NCI-H2029 treated with DMSO at 0.1 percent for 48 hours (cell line): Measurements from ENCODE around the gene PTPRT.
"Not testable (repeated sequence)": the region's sequence is repeated elsewhere in the genome, so short reads cannot be mapped to it uniquely, and the experiment has no call there.

ENCODE experiments used
- DNase-seq: peaks from one replicate; lab custom pipeline; 2025; lab: John Stamatoyannopoulos, UW

The PTPRT gene

DNA sequence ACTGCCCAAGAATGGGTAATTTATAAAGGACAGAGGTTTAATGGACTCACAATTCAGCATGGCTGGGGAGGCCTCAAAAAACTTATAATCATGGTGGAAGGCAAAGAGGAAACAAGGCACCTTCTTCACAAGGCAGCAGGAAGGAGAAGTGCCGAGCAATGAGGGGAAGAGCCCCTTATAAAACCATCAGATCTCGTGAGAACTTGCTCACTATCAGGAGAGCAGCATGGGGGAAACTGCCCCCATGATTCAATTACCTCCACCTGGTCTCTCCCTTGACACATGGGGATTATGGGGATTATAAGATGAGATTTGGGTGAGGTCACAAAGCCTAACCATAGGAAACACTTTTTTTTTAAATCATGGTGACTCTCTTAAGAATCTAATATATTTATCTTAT lies 278.9 kb downstream of the PTPRT start:
- DNase-seq, result not testable (repeated sequence)

DNA sequence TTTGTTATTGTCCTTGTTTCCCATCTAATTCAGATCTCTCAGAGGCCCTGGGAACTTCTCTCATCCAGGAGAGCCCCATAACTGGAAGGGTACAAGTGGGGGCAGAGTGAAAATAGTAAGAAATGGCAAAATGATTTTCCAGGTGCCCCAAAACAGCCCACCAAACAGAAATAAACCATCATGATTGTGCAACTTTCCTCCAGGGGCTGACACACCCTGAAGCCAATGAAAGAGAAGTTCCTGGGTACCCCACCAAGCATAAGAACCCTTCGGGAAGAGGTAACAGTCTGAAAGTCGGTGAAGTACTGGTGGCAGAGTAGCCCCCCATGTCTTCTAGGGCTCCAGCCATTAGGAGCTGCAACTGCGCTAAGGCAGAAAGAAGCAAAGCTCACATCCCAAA lies 282.0 kb downstream of the PTPRT start:
- no peak for DNase-seq

DNA sequence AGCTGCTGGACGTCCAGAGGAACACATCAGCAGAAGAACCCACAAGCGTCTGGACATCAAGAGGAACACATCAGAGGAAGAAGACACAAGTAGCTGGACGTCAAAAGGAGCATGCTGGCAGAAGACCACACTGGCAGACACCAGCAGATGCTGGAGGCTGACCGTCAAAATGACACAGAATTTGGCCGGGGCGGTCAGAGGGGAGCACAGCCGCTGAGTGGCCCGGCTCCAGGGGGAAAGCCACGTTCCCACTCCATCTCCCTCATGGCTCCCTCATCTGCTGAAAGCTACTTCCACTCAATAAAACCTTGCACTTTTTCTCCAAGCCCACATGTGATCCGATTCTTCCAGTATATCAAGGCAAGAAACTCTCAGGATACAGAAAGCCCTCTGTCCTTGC lies 283.6 kb downstream of the PTPRT start:
- DNase-seq, result no peak

DNA sequence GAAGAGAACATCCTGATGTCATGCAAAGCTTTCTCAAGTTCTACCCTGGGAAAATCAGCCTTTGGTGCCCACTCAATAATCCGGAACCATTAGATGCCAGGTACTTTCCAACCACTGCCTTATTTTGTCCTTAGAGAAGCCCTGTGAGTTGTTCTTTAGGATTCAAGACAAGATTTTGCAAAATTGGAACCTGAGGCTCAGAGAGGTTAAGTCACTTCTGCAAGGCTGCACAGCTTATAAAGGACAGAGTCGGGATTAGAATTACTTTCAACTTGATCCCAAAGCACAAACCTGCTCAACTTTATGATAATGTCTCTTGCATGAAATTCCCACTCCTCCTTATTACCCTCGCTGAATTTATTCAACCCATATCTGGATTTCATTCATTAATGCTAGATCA lies 287.2 kb downstream of the PTPRT start:
- DNase-seq, result no peak

DNA sequence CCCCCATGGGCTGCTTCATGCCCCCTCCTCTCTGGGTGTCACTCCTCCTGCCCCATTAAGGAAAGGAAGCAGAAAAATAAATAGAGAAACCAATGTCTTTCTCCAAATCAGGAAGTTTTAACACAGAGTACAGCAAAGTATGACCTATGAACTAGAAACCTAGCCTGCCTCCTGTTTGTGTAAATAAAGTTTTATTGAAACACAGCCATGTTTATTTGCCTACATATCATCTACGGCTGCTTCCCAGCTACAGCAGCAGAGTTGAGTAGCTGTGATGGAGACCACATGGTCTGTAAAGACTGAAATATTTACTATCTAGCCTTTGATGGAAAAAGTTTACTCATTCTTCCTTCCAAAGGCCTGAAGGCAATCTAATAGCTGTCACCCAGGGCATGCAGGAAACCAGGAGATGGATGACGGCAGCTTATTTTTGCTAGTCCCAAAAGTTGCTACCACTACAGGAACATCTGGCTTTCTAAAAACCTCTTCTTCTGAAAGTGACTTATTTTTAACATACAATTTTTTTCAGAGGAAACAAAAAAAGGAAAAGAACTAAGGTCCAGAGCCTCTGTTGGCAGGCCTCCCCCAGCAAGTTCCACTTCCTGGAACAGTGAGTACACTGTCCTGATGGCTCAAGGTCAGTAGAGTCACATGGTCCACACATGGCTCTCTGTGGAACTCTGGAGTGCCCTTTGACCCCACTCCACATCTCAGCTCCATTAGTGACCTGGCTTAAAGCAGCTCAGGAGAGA lies 287.8 kb downstream of the PTPRT start:
- no peak for DNase-seq

DNA sequence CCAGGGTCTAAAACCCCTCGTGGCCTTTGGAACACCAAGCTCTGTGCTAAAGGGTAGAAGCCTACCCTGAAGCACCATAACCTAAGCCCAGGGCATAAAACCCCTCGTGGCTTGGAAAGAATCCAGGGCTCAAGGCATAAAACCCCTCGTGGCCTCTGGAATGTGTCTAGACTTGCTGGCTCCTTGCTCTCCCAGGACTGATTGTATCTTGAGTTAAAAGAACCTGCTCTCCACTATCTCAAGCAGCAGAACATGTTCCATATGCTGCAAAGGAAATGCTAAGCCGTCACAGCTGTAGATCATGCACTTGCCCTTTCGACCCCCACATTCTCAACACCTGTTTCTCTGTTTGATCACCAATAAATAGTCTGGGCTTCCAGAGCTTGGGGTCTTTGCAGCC lies 288.9 kb downstream of the PTPRT start:
- DNase-seq, result not testable (repeated sequence)

DNA sequence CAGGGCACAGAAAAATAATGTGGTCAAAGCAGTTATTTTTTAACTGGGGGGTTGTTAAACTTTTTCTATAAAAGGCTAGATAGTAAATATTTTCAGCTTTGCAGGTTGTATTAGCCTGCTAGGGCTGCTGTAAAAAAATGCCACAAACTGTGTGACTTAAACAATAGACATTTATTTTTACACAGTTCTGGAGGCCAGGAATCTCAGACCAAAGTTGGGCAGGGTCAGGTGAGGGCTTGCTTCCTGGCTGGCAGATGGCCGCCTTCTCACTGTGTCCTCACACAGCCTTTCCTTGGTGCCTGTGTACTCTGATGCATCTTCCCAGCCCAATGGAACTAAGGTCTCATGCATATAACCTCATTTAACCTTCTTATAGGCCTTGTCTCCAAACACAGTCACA lies 294.7 kb downstream of the PTPRT start:
- no peak for DNase-seq

DNA sequence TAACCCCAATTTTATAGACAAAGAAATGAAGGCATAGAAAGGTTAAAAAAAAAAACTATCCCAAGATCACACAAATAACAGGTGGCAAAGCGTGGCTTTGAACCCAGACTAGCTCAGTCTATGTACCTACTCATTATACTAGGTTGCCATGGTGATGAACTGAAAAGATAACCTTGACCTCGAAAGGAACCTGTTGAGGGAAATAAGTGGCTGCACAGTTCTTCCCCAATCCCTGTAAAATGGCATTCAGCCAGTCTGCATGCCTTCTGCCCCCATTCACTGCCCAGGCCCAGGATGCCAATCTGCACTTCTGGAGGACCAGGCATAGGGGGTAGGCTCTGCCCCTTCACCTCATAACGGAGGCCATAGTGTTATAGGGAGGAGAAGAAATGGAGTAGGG lies 295.2 kb downstream of the PTPRT start:
- DNase-seq, result no peak

DNA sequence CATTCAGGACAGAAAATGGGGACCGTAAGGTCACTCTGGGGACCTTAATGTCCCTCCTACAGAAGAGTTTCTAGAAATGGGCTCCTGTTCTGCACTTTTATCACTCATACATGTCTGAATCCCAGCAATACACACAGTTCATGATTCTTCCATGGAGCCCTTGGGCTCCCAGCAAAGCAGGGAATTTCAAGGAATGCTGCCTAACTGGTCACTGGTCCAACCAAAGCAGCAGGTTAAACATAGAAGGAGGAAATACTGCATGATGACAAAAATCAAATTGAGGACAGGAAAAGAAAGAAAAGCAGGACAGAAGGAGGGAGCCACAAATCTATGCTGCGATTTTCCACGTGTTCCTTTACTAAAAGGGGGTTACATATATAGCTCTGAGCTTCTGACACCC lies 300.2 kb downstream of the PTPRT start:
- DNase-seq, result no peak

DNA sequence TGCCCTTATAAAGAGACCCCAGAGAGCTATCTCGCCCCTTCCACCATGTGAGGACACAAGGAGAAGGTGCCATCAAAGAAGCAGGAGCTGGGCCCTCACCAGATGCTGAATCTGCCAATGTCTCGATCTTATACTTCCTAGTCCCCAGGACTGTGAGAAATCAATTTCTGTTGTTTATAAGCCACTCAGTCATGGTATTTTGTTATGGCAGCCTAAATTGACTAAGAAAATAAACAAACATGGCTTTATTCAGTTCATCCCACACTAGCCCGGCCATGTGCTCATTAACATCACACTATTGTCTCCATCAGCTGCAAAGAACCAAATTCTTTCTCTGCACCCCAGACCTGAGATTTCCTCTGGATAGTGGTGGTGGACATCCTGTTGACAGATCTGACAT lies 302.4 kb downstream of the PTPRT start:
- no peak for DNase-seq

DNA sequence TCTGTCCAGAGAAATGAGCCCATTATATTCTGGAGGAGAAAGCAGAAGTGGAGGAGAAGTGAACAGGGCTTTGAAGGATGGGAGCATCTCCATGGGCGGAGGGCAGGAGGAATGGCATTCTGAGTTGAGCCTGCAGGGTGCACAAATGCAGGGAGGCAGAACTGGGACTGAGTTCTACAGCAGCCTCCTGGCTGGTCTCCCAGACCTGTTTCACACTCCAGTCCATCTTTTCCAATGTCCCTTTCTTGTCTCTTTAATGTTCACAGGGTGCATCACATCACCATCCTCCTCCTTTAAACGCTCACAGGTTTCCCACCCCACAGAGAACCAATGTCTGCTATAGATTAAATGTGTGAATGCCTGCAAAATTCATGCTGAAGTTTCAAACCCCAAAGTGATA lies 302.9 kb downstream of the PTPRT start:
- no peak for DNase-seq

DNA sequence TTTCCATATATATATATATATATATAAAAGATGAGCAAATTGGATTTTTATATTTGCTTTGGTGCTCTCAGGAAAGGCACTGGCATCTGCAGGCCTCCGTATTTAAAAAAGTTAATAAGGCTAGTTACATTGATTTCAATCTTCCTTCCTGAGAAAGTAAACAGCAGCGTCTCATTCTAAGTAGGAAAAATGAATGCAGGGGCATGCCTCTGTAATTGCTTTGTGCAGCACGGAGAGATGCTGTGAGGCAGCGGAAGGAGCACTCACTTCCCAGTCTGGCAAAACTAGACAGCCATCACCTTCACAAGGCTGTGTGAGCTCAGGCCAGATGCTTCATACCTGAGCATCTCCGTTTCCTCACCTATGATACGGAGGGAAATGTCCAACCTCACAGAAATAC lies 303.7 kb downstream of the PTPRT start:
- no peak for DNase-seq

DNA sequence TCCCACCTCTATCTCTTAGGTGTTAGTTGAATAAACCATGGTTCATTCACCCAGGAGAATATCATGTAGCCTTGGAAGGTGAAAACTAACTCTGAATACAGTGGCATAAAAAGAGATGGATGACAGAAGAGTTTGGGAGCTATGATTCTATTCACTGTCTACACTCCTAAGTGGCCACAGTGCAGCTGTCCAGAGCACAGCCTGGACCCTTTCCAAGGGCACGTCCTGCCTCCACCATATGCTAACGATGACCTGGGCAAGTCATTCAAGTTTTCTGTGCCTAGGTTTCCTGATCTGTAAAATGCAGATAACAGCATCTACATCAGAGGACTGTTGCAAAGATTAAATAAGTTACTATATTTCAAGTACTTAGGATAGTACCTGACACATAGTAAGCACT lies 314.1 kb downstream of the PTPRT start:
- no peak for DNase-seq

DNA sequence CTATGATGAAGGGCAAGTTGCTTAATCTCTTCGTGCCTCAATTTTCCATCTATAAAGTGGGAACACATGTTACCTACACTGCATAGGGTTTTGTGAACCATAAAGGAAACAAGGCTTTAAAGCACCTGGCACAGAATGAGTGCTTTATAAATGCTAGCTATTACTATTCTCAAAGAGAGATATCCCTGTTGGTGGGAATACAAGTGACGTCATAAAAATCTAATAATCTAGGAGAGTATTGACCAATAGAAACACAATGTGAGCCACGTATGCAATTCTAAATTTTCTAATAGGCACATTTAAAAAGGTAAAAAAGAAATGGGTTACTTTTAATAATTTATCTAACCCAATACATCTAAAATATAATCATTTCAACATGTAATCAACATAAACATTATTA lies 316.4 kb downstream of the PTPRT start:
- DNase-seq, result no peak

DNA sequence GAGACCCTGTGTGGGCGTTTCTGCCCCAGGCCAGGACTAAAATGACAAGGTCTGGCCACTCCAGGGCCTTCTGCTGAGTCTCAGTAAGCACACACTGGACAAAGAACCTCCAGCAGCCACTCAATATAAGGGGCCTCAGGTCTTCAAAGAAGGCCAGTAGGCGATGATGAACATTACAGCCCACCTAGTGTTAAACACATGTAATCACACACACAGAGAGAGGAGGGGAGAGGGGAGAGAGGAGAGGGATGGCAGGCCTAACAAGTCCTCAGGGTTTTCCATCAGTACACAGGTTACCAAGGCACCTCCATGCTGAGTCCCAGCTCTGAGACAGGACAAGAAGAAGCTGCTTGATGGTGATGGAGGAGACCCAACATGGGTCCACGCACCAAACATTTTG lies 325.6 kb downstream of the PTPRT start:
- no peak for DNase-seq

DNA sequence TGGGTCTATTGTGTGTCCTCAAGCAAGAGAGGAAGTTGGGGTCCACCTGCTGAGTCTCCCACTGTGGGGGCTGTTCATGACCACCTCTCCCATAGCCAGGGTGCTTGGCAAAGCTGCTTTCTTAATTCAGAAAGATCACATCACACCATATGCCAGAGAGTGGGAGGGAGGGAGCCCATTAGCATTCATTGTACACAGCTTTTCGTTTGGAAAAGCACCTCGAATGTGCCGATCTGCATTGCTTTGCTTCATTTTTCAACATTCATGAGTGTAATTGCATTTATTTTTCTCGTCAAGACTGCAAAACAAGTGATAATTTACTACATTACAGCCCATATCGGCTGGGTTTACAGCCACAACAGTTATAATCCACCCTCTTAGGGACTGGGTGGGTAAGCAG lies 327.3 kb downstream of the PTPRT start:
- DNase-seq, result no peak

DNA sequence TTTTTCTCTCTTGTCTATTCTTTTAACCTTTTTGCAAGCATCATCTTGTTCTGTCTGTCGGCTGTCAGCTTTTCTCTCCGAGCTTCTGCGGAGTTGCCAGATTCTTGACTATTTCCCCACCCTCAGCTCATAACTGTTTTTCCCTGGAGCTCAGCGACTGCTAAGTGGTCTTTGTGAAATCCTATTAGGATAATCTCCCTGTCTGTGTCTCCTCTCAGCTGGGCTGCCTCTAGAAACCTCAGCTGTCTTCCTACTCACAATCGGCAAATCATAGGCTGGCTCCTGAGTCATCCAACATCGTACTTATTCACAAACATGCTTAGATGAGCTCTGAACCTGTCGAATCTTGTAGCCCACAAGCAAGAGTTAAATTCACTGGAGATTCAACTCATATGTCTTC lies 332.3 kb downstream of the PTPRT start:
- DNase-seq, result no peak

DNA sequence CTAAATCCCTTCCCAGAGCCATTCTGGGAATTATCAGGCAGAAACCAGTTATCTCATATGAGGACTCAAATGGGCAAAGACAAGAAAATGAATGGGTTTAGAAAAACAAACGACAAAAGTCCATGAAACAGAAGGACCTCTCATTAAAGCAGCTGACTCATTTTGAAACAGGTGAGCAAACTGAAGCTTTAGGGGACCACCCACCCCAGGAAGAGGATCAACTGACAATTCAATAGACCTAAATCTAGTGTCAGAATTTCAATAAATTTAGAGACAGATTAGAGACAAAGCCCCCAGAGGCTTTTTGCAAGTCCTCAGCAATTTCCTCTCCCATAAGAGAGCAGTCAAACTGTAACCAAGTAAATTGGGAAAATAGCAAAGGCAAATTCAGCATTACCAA lies 333.8 kb downstream of the PTPRT start:
- DNase-seq, result no peak

DNA sequence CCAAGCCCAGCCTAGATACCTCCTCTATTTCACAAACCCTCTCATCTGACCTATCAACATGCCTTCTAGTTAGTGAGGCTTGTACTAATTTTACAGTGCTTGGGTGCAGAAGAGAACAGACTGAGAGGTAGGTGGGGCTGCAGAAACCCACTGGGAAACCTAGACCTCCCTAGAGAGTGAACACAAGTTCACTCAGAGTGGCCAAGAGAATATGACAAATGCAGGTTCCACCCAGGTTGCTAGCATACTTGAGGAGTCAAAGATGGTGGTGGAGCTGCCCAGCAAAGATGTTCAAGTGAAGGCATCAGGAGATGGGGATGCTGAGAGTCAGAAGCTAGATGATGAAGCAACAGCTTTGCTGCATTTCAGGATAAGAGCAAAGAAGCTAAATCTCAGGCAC lies 337.0 kb downstream of the PTPRT start:
- no peak for DNase-seq

DNA sequence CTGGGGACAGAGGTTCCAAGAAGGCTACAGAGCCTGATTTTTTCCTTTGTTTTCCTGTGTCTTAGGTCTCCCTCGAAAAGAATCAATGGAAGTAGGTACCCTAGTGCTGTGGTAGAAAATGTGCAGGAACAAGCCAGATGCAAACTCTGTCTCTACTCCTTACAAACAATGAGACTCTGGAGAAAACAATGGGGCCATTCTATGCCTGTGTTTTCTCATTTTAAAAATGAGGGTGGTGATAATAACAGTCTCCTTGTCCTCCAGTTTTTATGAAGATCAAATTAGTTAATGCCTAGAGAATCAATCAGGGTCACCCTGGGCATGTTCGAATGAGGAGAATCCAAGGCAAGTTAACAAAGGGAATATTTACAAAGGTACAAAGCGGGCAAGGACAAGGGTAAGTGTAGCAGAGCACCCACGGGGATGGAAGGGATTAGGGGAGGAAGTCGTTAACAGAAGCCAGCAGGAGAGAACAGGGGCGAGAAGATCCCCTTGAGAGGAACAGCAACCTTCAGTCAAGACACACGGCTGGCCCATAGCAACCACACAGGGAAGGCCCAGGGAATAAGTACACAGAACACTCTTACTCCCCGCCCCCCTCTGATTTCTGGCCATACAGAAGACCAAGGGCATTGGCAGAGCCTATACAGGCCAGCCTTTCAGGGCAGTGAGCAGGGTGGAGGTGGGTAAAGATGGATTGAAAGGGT lies 342.8 kb downstream of the PTPRT start:
- no peak for DNase-seq

DNA sequence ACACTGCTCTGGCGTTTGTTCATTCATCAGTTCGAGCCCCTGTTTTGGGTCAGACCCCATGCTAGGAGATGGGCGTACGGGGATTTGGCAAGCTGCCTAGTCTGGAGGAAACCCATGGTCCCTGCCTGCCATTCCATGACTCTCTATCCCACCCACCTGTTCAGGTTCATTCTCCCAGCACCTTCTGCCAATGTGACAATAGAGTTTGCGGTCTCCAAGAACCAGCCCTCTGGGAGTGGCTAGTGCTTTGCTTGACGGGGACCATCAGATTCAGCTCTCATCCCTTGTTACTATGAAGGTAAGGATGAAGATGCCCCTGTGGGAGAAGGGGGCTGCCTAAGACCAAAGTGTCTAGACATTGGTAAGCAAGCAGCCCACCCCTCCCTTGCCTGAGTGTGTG lies 345.0 kb downstream of the PTPRT start:
- no peak for DNase-seq

DNA sequence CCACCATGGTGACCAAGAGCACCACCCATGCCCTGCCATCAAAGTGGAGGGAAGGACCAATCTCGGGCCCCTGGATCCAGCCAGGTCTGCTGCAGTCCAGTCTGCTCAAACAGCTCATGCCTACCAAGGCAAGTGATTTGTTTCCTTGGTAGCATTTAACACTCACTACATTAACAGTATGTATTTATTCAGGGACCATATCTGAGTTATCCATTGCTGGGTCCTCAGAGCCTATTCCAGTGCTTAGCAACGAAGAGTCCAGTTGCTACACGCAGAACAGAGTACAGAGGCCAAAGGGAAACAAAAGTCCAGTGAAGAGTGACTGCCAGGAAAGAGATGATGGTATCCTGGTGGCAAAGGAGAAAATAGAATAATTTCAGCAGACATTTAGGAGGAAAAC lies 352.2 kb downstream of the PTPRT start:
- no peak for DNase-seq

DNA sequence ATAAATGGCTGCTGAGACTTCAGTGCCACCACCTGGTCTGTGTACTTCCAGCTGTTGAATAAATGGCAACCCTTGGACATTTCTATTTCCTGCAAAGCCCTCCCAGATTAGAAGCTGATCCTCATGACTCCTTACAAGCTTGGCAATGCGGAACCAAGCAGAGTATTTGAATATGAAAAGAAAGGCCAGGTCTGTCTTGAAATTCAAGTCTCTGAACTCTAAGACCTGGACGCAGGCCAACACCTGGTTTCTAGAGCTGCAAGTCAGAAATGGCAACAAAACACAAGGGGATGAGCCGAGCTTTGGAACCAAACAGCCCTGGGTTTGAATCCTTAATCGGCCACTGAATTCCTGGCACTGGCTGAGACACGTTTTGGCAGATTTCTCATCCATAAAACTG lies 353.4 kb downstream of the PTPRT start:
- DNase-seq, result peak; percentile 52

DNA sequence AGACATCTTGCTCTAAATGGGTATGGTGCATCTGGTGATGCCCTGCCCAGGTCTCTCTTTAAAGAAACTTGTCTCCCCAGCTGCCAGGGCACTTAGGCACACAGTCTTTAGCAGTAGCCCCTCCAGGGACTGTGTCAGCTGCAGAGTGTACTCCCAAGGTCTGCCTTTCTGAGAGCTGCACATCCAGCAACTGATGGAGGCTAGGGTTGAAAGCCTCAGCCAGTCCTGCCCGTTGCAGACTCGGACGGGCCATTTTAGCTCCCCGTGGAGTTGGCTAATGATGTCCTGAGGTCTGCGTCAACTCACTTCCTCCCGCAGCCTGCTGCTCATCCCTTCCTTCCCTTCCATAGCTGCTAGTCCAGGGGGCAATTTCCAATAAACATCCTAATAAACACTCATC lies 381.8 kb downstream of the PTPRT start:
- no peak for DNase-seq
